ENCODE data around the gene RHO.
"Not testable (repeated sequence)": the region's sequence is repeated elsewhere in the genome, so short reads cannot be mapped to it uniquely, and the experiment has no call there.

RHO gene

DNA sequence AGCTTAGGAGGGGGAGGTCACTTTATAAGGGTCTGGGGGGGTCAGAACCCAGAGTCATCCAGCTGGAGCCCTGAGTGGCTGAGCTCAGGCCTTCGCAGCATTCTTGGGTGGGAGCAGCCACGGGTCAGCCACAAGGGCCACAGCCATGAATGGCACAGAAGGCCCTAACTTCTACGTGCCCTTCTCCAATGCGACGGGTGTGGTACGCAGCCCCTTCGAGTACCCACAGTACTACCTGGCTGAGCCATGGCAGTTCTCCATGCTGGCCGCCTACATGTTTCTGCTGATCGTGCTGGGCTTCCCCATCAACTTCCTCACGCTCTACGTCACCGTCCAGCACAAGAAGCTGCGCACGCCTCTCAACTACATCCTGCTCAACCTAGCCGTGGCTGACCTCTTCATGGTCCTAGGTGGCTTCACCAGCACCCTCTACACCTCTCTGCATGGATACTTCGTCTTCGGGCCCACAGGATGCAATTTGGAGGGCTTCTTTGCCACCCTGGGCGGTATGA lies at the start of gene RHO:
TSS of gene RHO (plus strand) at position 51 of the 512 bp plus-strand sequence. CDS start at position 146, 95 bp downstream.
- DNase-seq, result no peak

DNA sequence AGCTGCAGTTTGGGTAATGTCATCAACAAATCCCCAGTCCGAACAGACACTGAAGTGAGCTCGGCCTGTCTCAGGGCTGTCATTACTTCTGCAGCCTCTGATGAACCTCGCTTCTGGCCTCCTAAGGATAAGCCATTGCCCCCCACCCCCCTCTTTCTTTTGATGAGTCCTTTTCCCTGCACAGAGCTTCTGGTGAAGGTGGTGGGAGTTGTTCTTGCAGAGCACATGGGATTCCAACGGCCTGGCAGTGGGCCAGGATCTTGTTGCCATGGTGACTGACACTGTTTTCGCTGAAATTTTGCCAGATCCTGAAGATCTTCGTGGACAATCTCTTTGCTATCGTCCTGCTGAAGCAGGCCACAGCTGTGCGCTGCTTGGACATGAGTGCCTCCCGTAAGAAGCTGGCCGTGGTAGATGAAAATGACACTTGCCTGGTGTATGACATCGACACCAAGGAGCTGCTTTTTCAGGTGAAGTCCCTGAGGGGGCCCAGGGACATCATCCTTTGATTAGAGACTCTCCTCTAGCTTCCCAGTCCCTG lies 47.1 kb upstream of the RHO start:
- DNase-seq, result not testable (repeated sequence)

DNA sequence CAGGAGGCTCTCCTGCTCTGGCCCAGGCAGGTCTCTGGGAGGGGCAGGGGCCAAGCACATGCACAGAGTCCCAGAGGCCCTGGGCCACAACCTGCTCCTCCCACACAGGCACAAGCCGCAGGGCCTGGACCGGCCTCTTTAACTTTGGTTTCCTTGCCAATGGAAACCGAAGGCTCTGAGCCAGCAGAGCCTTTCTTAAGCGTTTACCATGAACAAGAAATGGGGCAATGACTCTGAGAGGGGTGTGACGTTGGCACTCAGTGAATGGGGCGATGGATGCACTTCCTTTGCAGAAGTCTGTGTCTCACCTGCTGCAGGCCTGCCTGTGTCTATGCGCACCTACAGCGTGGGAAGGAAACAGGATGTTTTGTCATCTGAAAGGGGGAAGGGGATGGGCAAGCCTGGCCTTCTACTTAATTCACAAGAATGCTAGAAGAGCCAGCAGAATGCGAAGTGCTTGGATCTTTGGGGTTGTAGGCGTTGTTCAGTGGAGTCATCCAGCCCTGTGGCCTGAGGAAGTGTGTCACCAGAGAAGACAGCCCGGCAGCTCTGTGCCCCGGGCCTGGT lies 46.6 kb upstream of the RHO start:
- no peak for DNase-seq

DNA sequence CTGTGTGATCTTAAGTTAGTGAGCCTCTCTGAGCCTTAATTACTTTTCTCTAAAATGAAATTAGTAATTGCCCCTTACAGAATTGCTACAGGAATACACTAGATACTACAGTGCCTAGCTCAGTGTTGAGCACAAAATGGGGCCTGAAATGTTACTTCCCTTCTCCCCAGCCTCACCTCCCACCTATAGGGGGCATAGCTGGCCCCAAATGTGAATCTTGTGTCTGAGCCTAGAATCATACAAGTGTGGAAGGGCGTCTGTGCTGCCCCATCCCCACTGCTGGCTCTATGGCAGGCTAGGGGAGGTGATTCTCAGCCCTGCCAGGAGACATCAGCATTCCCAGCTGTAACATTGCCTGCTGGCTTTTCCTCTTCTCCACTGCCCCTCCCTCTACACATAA lies 45.7 kb upstream of the RHO start:
- DNase-seq, result no peak

DNA sequence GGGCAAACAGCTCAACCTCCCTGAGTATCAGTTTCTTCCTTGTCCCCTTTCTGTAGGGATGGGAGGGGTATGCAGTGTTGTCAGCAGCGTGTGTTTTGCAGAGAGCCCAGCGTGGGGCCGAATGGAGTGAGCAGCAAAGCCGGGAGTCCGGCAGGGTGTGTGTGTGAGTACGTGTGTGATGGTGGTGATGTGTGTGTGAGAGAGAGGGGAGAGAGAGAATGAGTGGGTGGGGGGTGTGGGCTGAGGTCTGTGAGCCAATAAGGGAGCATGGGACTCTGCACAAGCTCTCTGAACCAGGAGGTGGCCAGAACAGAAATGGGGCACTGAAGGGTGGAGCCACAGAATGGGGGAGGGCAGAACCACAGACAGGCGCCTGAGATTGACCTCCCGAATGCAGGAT lies 44.6 kb upstream of the RHO start:
- DNase-seq, result no peak

DNA sequence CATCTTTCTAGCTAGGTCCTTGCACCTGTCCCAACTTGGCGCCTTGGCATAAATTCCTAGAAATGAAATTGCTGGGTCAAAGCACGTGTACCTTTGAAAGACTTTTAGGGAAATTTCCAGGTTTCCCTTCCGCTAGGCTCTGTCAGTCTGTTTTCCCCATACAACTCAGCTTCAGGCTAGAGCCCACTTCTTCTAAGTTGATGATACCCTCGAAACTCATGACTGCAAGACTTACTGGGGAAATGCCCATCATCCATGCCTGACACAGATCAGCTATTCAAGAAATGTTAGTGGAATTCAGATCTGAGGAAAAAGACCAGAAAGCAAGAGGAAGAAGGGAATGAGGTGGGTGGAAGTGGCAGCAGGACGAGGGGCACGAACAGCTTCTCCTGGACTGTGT lies 43.3 kb upstream of the RHO start:
- not testable (repeated sequence) for DNase-seq

DNA sequence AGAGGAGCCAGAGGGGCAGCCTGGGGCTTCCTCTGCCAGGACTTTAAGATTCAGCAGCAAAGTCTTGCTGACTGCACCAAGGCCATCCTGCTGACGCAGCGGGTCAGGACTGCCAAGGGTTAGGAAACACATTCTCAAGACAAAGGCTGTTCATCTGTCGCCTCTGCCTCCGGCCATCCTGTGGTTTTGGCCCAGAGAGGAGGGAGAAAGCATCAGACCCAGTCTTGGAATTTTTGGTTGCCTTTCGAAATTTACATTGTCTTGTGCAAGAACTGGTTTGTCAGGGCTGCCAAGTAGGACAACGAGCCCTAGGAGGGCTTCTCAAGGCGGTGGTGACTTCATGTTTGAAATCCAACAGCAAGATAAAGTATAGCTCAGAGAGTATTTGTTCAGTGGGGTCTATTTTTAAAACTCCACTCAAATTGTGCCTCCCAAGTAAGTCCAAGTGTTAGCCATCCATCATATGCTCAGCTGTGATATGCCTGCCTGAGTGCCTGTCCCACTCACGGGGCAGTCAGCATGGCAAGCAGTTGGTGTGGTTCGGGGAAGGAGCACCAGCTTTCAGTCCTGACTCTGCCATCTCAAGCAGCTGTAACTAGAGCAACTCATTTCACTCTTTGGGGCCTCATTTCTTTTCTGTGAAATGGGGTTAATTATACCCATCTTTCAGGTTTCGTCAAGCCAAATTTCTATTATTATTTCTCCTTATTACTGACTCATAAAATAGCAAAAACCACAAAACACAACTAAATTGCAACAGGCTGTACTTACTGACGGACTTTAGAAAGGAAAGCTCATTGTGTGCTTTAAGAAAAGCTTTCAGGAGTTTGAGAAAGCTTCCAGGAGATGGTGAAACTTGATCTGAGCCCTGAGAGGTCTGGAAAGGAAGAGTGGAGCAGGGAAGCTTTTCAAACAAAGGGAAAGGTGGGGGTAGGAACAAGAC lies 42.4 kb upstream of the RHO start:
- no peak for DNase-seq

DNA sequence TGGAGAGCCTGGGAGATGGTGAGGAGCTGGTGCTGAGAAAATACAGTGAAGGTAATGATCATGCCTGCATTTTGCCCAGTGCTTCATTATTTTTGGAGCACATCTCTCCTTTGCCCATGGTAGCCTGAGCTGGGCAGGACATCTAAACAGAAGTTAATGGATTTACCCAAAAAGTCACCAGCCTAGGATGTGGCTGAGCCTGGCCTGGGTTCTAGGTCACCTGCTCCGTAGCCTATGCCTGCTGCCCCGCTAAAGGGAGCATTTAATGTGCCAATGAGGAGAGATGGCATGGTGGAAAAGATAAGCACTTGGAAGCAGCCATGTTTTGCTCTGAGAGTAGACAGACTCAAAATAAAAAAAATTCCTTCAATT lies 41.8 kb upstream of the RHO start:
- DNase-seq, result no peak

DNA sequence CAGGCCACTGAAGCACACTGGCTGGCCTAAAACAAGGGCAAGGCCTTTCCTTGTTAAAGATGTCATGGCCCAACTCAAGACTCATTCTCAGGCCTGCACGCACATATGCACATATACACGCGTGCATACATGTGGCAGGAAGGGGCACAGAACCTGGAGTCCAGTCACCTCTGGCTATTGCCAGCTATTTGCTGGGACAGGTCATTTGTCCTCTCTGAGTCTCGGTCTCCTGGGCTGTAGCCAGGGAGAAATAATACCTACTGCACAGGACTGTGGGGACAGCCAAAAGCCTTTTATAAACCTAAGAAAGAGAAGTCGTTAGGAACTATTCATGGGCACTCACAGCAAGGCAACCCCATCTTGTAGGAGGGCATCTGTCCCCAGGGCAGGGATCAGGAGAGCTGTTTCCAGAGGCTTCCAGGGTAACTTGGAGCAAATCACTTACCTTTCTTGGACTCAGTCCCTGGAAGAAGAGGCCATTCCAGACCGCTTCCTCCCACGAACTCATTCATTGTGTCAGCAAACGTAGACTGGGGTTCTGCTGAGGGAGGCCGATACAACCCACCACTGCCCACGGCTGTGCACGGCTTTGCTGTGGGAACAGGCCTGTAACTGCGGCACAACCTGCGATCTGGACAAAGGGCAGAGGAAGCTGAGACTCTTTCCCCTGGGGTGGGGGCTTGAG lies 41.1 kb upstream of the RHO start:
- DNase-seq, result no peak

DNA sequence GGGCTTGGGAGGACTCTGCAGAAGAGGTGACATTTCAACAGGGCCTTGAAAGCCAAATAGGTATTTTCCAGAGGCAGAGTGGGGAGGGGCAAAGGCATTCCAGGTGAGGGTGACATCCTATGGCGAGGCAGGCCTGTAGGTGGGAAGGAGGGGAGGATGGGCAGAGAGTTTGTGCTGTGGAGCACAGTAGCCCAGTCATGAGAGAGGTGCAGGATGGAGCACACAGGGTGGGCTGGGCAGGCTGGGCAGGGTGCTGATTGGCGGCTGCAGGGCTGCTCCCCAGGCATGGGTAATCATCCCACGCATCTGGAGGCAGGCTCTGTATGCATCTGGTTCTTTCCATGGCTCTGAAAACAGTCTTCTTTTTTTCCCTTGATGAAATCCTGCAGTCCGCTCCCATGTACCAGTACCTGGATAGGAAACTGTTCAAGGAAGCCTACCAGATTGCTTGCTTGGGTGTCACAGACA lies 40.5 kb upstream of the RHO start:
- DNase-seq, result not testable (repeated sequence)

DNA sequence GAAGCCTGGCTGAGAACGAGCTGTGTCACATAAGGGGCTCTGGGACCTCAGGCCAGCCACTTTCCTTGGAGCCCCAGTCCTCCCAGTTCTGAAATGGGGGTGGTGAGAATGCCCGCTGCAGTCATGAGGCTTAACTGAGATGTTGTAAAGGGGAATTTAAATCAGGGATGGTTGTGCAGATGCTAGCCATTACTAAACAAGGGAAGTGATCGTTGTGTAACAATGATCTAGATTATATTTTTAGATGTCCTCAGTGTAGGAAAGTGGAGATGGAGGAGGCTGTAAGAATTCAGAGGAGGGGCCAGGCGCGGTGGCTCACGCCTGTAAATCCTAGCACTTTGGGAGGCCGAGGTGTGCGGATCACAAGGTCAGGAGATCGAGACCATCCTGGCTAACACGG lies 39.2 kb upstream of the RHO start:
- not testable (repeated sequence) for DNase-seq

DNA sequence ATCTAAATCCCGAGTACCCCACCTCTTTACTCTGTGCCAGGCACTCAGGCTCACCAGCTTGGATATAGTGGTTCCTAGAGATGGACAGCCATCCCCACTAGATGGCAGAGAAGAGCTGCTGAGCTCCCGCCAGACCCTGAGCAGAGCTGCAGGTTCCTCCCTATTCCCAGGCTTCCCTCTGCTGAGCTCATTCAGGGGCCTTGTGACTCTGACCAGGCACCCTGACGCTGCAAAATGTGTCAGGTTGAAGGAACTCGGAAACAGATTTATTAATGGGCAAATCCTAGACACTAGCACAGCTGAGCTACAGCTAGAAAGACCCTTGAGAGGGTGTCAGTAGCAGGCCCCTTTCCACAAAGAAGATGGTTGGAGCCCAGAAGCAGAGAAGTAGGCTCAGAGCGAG lies 38.2 kb upstream of the RHO start:
- peak; percentile 51 for DNase-seq

DNA sequence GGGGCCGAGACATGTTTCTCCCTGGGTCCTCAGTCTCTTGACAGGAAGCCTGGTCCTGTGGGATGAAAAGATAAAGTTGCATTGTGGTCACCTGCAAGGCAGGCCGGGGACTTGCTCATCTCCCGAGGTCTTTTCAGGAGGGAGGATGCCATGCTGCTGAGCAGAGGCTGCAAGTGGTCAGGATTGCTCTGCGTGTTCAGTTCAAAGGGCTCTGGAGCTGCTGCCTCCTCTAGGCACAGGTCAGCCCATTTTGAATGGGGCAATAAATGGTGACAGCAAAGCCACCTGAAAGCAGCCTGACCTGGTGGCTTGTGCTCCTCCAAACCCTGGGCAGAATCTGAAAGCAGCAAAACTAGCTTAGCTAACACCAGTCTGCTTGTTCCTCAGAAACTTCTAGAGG lies 37.4 kb upstream of the RHO start:
- not testable (repeated sequence) for DNase-seq

DNA sequence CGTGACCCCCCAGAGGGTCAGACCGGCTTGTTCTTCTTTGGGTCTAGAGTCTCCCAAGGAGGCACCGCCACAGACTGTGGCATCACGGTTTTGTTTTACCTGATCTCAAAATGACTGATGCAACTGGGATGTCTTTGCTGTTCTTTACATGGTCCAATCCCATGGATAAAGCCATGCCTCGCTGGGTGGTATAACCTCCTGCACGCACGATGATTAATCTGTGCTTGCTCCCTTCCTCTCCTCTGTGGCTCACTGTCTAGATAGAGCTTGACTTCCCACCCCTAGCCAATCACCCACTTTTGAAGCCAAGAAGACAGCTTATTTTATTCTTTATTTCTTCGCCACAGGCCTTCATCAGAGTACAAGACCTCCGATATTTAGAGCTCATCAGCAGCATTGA lies 36.6 kb upstream of the RHO start:
- no peak for DNase-seq

DNA sequence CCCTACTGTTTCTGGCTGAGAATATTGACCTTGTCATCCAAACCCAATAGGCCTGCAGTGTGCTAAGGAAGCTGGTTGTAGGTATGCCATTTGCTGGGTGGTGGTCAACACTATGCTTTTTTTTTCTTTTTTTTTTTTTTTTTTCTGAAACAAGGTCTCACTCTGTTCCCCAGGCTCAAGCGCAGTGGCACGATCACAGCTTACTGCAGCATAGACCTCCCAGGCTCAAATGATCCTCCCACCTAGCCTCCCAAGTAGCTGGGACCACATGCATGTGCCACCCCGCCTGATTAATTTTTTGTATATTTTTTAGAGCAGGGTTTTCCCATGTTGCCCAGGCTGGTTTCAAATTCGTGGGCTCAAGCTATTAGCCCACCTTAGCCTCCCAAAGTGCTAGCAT lies 35.7 kb upstream of the RHO start:
- DNase-seq, result no peak

DNA sequence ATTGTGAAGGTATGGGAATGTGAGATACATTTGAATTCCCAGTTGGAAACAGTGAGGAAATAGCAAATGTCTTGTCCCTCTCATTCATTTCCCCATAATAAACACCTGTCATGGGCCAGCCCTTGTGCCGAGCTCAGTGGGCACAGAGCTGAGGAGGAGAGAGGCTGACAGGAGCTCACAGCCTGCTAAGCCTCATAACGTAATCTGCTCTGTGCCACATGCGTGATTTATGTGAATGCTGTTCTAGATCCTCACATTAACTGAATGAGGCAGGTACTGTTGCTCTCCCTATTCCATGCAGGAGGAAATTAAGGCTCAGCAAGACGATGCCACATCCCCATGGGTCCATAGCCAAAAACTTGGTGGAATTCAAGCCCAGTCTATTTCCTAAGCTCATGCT lies 35.2 kb upstream of the RHO start:
- no peak for DNase-seq

DNA sequence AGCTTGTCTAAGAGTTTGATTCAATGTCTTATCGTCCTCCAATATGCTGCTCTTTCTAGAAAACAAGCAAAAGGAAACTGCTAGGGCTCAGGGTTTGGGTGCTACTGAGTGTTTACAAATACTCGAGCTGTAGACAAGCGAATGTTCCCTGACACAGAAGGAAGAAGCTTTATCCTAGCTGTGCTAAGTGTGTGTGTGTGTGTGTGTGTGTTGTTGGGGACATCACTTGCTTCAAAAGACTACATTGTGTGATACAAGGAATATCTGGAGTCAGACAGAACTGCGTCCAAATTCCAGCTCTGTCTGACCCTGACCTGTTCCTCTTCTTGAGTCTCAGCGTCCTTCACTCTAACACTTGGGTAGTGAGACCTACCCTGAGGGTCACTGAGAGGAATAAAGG lies 33.9 kb upstream of the RHO start:
- DNase-seq, result not testable (repeated sequence)

DNA sequence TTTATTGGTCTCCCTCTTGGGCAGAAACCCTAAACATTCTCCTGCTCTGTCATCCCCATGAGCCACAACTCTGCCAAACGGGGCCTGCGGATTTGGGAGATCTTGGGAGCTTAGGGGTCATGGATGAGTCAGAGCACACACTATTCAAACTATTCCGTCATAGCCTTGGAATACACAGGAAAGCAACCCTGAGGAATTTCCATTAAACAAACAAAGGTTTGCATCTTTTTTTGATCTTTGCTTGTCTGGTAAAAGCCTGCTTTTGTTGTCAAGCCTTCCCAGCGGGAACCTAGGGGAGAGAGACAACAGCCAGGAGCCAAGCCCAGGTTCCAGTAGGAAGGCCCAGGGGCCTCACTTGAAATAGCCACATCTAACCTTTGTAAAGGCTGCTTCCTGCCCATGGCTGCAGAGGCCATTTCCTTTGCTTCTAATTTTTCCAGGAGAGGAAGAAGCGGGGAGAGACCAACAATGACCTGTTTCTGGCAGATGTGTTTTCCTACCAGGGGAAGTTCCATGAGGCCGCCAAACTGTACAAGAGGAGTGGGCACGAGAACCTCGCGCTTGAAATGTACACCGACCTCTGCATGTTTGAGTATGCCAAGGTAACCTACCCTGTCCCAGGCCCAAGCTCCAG lies 33.3 kb upstream of the RHO start:
- DNase-seq, result not testable (repeated sequence)

DNA sequence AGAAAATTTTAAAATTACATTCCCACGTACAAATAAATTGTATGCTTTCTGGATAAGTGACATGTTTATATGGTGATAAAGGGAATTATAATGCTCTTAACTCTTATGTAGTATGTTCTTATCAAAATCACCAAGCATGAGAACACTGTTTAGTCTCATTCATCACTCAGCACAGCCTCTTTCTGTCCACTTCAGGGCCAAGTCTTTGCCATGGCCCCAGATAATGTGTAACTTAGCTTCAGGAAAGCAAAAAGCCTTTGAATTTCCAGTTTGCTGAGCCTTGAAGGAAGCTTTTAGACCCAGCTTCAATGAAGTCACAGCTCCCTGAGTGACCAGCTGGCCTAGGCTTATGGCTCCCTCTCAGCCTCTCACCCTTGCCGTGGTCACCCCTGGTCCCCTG lies 30.6 kb upstream of the RHO start:
- DNase-seq, result not testable (repeated sequence)

DNA sequence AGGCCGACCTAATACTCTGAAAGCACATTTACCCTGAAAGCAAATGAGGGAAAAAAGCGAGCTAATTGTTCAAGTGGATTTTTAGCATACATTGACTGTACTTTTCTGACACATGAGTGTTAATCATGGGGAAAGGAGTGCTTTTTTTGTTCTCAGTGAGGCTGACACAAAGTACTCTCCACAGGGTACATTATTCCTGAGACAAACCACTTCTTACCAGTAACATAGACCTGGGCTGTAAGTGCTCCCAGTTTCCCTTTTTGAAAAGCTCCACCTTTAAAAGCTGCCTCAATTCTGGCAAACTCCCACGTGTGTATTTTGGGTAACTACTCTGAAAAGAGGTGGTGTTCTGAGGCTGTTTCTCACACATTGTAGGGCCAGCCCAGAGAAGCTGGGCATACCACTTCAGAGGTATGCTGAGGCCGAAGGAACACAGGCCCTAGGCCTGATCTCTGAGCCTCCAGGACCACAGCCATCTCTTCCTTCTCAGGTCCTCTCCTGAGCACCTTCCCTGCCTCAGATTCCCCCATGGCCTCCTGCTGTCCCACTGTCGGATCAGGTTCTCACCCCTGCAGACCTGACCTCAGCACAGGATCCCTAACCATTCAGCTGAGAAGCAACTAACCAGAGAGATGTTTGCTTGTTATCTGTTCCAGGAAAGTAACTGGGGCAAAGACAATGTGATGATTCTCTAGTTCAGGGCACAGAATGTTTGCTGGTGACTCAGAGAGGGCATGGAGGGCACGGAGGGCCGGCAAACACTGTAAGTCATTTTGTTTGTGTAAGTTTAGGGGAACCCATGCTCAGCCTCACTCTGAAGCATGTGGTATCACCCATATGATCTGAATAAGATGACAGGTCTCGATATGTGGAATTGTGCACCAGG lies 29.6 kb upstream of the RHO start:
- not testable (repeated sequence) for DNase-seq

DNA sequence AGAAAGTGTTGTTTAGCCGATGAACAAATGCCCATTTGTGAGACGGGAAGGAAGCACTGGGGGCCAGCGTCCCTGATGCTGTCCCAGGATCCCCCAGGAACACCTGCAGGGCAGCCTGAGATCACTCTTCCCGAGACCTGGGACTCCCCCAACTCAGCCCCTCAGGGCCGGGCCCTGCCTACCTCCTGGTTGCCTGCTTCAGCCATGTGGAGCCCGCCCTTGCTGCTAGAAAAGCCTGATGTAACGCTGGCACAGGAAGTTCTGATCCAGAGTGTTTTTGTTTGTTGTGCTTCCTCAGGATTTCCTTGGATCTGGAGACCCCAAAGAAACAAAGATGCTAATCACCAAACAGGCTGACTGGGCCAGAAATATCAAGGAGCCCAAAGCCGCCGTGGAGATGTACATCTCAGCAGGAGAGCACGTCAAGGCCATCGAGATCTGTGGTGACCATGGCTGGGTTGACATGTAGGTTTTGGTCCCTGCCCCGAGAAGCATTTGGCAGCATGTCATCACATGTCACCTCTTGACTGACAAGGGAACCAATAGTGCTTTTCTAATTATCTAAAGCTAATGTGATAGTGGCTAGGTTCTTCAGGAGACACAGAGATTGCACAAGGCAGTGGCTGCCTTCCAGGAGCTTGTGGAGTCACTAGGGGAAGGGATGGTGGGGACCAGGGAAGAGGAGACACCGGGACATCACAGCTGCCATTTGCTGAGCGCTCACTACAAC lies 28.7 kb upstream of the RHO start:
- not testable (repeated sequence) for DNase-seq
